Right renal cortex interstitium (tissue), 3 donors: ENCODE results near the gene THOC6. TPM values are rescaled to one million over a fixed set of nuclear protein-coding genes. Genes with fewer than 3 reads are reported as not detected.

Experiments
- DNase-seq, 3 donors: peaks; one replicate each; pipeline ENCODE4 v3.0.0-alpha.2; 2013; ENCODE audit warnings: low read depth in 3 of 3, low spot score in 2 of 3
- polyA plus RNA-seq, 3 donors: library from polyadenylated mRNA; unstranded; fragments of 120-200 nt; gene quantifications; one replicate each; pipeline ENCODE4 v1.2.1, GENCODE V29; 2013; ENCODE audit not compliant: insufficient read length in 3 of 3

The THOC6 gene
- polyA plus RNA-seq = 10 to 100 TPM; 27.9 to 33.3 (median 29.9) TPM

DNA sequence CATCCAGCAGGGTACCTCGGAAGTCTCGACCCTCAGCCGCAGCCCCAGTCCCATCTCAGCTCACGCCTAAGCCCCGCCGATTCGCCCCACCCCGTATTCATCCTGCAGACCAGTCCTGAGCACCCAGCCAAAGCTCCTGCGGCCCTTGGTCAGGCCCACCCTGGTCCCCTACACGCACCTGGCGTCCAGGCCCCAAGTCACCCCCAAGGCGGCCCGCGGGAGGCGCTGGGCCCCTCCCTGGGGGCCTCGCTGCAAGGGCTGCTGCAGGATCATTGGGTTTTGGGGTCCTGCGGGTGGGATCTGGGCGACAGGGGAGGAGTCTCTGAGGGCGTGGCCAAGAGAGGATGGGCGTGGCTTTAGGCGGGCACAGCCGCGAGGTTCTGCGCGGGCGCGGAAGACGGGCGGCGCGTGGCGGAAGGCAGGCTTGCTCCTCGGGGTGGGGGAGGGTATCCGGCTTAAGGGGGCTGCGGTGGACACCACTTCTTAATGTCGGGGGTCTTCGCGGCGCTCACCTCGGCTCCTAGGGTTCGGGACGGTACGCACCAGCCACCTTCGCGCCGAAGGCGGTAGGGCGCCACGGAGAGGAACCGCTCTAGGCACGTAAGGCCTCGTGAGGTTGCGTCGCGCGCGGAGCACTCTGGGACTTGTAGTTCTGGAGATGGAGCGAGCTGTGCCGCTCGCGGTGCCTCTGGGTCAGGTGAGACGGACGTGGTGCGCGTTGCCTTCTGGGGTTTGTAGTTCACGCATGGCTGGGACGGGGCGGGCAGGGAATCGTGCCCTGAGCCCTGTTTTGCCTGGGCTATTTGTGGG is at the start of gene THOC6, which contains the start of gene HCFC1R1:
TSS of gene THOC6 (plus strand) at position 367 of the 810 bp plus-strand sequence. CDS start at position 659, 292 bp downstream.
TSS of gene HCFC1R1 (minus strand) at position 274 of the 810 bp plus-strand sequence. CDS start at position 273, 1 bp downstream.
- DNase-seq = peak; percentile 93 to 94 (median 94)

DNA sequence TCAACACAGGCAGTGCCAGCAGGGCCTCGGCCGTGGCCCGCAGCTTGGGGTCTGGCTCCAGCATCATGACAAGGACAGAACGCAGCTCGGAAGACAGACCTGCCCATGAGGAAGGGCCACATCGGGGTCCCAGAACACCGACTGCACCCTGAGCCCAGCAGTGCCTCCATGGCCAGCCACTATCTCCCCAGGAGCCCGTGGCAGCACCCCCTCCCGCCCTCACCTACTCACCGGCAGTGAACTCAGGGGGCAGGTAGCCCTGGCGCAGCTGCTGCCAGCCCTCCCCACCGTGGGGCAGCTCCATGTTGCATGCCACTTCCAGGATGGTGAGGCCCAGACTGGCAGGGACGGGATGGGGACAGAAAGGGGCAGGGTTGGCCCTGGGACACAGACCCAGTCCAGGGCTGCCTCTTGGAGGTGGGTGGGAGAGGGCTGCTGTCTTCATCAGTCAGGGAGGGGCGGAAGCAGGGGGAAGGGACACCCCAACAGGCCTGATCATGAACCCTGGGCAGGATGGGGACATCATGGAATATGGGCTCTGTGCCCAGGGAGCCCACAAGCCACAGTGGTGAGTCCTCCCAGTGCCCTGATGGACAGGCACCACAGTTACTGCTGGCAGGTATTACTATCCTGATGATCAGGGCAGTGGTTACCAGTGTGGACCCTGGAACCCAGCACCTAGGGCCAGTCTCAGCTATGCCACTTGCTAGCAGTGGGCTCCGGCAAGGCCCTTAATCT is 49.3 kb upstream of the THOC6 start:
- DNase-seq = no peak

DNA sequence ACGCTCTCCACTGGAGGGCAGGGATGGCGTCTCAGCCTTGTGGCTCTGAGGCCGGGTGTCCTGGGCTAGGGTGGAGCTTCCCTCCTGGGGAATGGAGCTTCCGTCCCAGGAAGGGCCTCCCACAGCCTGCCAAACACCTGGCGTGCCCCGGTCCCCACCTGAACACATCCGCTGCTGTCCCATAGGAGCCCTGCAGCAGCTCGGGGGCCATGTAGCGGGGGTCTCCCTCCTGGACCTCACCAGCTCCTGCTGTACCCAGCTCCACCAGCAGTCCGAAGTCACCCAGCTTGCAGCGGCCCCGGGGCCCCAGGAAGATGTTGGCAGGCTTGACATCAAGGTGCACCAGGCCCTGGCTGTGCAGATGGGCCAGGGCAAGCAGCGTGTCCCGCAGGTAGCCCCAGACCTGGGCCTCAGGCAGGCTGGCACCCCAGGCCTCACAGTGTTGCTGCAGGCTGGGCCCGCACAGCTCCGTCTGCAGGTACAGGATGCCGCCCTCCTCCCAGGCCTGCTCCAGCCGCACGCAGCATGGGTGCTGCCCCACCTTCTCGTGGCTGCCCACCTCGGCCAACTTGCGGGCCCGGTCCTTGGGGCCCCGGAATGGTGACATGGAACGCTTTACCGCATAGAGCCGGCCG is 48.6 kb upstream of the THOC6 start:
- no peak for DNase-seq

DNA sequence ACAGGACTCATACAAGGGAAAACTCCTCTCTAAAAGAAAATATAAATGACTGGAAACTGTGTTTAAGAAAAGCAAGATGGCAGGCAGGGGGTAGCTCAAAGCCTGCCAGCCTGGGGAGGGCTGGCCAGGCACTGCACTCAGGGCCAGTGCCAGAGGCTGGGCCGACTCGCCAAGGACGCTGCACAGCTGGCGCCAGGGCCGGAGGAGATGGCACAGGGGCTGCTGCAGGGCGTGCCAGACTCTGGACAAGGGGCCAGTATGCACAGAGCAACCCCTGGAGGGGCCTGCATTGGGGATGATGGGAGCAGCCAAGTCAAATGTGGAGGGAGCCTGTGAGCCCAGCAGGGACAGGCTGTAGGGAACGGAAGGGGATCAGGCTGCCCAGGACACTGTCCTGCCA is 47.6 kb upstream of the THOC6 start:
- no peak for DNase-seq

DNA sequence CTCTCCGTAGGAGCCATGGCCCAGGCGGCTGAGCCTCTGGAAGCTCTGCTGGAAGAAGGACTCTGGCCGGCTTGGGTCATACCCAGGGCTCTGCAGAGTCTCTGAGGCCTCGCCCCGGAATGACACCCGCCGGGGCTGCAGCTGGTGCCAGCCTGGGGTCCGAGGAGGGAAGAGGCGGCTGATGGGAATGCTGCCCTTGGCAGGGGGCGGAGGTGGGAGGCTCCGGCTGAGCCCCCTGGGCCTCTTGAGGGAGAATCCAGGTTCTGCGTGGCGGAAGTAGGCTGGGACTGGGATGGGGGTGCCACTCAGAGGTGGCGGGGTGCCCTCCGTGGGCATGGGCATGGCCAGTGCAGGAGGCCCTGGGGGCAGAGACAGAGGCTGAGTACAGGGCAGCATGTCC is 47.2 kb upstream of the THOC6 start:
- no peak for DNase-seq

DNA sequence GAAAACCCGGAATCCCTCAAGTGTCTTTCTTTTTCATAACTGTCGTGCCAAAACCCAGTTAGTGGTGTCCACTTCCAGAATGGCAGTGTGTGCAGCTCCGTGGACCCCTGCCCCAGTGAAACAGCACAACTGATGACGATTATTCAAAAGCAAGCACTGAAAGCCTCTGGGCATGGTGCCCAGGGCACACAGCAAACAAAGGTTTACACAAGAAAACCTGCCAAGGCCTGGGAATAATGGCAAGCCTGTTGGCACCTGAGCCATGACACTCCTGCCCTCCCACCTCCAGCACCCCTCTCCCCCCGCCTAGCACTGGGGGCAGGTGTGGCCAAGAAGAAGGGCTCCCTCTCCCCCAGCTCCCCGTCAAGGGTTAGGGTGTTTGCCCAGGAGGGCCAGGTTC is 46.4 kb upstream of the THOC6 start:
- DNase-seq = no peak

DNA sequence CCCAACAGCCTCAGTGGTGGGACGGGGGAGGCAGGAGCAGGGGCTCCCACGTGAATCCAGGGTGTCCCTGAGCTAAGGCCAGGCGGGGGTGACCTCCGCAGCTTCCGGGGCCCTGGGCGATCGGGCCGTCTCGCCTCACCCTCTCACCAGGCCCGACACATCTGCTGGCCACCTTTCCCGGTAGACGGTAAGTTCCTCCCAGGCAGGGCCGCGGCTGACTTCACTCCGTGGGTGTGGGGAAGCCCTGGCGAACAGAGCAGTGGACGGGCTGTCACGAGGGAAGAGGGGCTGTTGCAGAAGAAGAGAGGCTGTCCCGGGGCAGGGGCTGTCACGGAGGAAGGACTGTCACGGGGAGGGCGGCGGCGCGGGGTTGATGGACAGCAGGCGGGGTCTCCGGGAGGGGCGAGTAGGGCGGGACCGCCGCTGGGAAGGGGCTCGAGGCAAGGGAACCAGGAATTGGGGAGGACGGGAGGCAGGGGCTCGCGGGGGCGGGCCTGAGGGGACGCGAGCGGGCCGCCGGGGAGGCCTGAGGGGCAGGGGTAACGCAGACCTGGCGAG is 44.1 kb upstream of the THOC6 start:
- no peak for DNase-seq

DNA sequence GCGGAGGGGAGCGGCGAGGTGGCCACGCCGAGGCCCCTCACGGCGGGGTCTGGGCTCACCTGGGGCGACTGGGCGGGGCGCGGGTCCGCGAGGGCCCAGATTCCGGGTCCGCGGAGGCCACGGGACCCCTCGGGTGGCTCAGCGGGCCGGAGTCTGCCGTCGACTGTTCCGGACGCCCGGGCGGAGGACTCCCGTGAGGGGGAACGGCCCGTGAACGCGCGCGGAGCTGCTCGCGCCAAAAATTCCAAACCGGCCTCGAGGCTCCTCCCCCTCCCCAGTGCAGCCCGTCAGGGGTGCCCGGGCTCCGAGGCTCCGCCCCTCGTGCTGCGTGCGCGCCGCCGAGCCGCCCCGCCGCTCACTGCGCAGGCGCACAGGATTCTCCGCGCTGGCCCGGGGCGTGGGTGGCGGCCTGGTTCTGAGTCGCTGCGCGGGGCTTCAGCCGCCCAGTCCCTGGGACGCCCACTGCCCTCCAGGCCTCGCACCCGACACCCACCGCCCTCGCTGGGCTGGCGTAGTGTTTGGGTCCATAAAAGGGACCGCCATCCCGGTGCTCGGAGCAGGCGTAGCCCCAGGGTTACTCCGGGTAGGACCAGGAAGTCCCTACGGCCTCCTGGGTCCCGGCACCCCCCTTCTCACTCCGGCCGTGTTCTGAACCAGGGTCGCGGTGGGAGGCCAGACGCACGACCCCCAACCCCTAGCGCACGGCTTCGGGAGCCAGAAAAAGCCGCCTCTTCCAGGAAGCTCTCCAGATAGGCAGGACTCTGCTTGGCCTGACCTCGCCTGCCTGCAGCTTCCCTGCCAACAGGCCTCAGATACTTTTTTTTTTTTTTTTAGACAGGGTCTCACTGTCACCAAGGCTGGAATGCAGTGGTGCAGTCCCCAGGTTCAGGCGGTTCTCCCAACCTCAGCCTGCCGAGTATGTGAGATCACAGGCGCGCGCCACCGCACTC is 43.3 kb upstream of the THOC6 start, which contains the start of gene PKMYT1:
TSS of gene PKMYT1 (minus strand) at position 220 of the 950 bp plus-strand sequence. CDS start 789 bp downstream, outside the sequence.
- peak in 2 of 3 donors; percentile 74 to 81 for DNase-seq

DNA sequence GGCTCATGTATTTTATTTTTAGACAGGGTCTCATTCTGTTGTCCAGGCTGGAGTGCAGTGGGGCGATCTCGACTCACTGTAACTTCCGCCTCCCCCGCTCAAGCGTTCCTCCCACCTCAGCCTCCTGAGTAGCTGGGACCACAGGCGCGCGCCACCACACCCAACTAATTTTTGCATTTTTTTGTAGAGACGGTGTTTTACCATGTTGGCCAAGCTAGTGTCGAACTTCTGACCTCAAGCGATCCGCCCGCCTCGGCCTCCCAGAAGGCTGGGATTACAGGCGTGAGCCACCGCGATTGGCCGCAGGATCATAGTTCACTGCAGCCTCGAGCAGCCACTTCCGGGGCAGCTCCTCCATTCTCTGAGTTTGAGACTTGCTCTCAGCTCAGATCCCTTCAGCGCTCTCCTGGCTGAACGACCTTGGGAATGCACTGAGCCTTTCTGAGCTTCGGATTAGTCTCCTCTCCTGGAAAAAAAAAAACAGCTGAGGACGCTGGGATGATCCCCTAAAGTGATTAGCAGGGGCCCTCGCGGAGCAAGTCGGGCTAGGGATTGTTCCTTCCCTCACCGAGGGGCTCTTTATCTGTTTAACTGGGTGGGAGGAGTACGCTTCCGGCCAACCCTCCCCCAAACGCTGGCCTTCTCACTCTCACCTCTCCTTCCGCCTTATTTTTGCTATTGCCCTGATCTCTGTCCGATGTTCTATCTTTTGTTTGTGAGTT is 42.5 kb upstream of the THOC6 start:
- DNase-seq = no peak

DNA sequence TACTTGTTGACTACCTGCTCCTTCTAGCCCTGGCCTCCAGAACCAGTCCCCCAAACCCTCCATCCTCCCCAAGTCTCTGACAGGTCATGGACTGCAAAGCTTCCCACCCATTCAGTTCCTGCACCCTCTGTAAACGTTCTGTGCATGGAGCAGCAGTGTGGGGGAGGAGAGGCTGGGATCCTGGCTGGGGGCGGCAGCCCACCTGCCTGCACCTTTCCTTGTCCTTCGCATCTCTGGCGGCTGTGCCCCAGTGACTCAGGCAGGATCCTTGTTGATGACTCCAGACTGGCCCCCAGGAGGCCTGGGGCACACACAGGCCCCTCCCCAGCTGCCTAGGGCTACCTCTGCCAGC is 42.0 kb upstream of the THOC6 start:
- DNase-seq = no peak

DNA sequence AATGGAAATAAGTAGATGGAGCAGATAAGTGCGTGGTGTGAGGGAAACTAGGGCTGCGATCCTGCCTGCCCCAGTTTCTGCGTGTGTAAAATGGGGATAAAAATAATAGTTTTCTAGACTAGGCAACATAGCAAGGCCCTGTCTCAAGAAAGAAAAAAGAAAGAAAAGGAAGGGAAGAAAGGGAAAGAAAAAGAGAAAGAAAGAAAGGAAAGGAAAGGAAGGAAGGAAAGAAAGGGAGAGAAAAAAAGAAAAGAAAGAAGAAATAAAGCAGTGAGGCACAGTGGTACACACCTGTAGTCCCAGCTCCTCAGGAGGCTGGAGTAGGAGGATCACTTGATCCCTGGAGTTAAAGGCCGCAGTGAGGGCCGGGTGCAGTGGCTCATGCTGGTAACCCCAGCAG is 41.4 kb upstream of the THOC6 start:
- DNase-seq = no peak

DNA sequence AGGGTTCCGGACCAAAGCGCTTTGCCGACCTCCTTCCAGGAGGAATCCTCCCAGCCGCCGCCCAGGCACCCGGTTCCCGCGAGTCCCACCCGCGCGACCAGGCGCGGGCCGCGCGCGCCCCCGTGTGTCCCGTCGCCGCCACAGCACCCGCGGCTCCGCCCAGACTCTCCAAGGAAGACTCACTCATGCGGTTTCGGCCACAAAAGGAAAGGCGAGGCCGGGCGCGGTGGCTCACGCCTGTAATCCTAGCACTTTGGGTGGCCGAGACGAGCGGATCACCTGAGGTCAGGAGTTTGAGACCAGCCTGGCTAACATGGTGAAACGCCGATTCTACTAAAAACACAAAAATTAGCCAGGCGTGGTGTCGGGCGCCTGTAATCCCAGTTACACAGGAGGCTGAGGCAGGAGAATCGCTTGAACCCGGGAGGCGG is 40.1 kb upstream of the THOC6 start:
- DNase-seq = no peak

DNA sequence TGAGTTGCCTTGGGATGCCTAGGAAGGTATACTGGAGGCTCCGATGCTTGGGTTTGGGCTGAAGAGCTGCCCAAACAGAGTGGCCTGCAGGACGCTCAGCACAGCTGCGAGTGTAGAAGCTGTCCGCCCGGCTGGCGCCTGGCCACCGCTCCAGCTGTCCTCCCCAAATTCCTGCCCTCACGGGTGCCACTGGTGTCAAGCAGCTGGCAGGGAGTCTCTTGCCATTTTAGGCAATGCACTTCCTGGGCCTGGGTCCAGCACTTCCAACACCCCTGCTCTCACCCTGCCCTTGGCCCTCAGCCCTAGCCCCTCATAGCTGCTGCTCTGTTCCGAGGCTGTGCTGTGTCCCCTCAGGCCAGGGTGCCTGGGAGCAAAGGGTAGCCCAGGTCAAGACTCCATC is 38.4 kb upstream of the THOC6 start:
- DNase-seq = no peak

DNA sequence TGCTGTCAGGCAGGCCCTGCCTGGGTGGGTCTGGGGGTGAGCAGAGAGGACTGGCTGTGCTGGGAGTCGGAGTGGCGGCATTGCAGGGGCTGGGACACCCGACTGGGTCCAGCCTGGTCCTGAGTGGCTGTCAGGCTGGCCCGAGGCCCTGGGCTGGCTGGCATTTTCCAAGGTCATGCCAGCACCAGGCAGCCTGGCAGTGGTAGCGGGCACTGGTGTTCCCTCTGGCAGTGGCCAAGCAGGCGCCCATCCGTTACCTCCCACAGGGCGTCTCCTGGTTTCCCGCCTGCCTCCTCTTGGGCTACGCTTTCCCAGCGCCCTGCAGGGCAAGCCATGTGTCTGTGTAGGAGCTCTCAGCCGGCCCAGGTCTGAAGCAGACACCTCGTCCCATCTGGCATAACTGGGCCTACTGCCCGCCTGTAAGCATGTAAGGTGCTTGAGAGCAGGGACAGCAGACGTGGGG is 37.9 kb upstream of the THOC6 start:
- no peak for DNase-seq

DNA sequence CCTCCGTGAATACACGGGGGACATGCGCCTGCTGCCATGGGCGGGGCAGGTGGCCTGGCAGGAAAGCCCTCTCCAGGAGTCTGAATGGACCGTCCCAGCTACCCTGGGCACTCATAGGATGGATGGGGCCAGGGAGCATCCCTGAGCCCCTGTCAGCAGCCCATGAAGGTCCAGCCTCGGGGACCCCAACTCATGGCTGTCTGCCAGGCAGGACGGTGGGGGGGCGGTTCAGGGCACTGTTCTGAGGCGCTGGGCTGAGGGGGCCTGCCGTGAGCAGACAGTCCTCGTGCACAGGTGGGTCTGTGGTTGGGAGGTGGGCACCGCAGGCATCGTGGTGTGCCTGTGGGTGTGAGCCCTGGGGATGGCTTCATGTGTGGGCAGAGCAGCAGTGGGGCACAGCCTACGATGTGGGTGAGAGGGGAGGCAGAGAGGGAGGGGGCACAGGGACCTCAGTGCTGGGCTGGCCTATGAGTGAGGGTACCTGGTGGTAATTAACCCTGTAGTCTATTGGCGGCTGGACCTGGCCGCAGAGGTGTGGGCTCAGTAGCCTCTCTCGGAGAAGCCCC is 37.1 kb upstream of the THOC6 start:
- DNase-seq = no peak

DNA sequence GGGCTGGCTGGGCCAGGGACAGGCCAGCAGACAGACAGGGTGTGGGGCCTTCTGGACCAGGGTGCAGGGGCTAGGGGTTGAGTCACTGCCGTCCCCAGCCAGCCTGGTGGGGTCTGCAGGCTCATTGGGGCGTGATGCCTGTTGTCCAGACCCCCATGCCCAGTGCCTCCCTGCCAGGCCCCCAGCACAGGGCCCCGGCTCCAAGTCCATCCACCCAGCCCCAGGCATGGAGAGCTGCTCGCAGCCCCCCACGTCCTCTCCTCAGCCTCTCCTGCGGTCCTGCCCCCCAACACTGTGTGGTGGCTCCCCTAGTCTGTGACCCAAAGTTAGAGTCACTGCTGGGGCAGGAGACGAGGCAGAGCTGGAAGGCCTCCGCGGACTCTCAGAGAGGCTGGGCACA is 36.5 kb upstream of the THOC6 start:
- no peak for DNase-seq

DNA sequence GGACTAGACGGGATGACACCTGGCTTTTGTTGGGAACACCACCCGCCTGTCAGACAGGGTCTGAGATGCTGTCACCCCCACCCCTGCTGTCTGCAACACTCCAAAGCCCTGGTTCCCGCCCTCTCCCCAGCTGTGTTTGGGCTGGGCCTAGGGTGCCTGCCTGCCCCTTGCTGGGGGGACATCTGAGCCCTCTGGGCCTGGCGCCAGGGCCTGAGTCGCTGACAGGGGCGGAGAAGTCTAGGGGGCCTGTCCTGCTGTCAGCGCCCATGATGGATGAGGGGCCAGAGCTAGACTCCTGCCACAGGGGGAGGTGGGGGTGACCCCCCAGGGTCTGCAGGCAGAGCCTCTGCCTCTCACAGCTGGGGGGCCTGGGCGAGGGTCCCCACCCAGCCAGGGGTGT is 36.0 kb upstream of the THOC6 start:
- no peak for DNase-seq

DNA sequence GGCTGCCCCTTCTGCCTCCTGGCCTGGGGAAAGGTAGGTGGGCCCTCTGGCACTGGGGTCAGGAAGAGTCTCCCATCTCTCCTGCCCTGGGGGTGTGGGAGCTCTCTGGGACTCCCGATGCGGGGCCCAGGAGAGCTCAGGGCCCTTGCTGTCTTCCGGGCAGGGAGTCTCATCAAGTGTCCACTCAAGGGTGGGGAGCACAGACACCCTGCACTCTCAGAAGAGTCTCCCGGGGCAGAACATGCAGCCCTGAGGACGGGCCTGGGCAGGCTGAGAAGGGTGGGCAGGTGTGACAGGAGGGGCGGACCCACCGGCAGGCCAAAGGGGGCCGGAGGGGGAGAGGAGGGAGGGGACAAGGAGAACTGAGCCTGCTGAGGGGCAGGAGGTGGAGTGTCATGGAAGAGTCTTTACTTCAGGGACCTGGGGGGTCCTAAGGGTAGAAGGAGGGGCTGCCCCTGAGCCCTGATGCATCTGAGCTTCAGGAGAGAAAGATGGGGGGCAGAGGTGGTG is 35.2 kb upstream of the THOC6 start:
- no peak for DNase-seq

DNA sequence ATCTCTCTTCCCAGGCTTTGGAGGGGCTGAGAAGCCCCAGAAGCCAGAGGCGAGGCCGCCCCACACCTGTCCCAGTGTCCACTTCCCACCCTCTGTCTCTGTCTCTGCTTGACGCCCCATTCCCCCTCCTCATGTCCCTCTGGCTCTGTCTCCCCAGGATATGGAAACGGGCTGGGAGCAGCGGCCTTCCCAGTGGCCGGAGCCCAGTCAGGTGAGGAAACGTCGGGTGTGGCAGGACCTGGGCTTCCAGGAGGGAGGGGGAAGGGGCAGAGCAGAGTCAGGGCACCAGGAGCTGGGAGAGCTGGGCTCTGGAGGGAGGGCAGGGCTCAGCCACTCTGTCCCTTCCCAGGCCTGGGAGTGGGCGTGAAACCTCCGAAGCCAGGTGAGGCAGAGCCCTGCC is 32.9 kb upstream of the THOC6 start:
- no peak for DNase-seq
